Spleen (tissue), 7 donors: ENCODE results near the gene NEDD4L.
"Not testable (repeated sequence)": the region's sequence is repeated elsewhere in the genome, so short reads cannot be mapped to it uniquely, and the experiment has no call there.

ENCODE experiments used
- POLR2AphosphoS5 ChIP-seq, 3 donors: sonication (generic); formaldehyde crosslinking; IDR thresholded peaks; one replicate each; pipeline ENCODE4 v1.5.1; 2017; ENCODE audit warnings: antibody characterized with exemption in 3 of 3
- TF ChIP-seq, protein P1 (sequence below), 11 experiments: fragments of 200-600 bp in 7 of 11; fragments of 450-650 bp in 4 of 11; sonication (generic) in 4 of 11; IDR thresholded peaks in 8 of 11; conservative IDR thresholded peaks in 3 of 11; 1 replicate in 7 of 11; 2 replicates in 4 of 11; pipeline versions ENCODE4 v1.4.0 to v1.8.0; 2016 to 2021; ENCODE audit warnings: antibody characterized with exemption in 11 of 11, inconsistent platforms in 4 of 11, mild to moderate bottlenecking in 1 of 11
- donor health status: DM: no; HTN: no; CAD: no; lungs with moderate emphysema.
- donor health status: DM: no; HTN: no; CAD: no.
- donor health status: DM: no; HTN: no; CAD: no.

DNA sequence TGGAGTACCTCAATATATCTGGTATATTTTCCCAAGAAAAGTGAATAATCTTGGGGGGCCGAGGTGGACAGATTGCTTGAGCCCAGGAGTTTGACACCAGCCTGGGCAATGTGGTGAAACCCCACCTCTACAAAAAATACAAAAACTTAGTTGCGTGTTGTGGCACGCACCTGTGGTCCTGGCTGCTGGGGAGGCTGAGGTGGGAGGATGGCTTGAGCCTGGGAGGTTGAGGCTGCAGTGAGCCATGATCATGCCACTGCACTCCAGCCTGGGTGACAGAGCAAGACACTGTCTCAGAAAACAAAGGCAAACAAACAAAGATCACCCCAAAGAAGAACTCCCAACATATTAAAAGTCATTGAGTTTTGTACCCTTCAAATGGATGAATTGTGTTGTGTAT, 6.9 kb downstream of the NEDD4L start:
- TF ChIP-seq, protein P1, sequence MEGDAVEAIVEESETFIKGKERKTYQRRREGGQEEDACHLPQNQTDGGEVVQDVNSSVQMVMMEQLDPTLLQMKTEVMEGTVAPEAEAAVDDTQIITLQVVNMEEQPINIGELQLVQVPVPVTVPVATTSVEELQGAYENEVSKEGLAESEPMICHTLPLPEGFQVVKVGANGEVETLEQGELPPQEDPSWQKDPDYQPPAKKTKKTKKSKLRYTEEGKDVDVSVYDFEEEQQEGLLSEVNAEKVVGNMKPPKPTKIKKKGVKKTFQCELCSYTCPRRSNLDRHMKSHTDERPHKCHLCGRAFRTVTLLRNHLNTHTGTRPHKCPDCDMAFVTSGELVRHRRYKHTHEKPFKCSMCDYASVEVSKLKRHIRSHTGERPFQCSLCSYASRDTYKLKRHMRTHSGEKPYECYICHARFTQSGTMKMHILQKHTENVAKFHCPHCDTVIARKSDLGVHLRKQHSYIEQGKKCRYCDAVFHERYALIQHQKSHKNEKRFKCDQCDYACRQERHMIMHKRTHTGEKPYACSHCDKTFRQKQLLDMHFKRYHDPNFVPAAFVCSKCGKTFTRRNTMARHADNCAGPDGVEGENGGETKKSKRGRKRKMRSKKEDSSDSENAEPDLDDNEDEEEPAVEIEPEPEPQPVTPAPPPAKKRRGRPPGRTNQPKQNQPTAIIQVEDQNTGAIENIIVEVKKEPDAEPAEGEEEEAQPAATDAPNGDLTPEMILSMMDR (IDR thresholded peaks at IDR 0.05 in 8 of 11, conservative IDR thresholded peaks at IDR 0.05 in 3 of 11): not testable (repeated sequence)
- not testable (repeated sequence) for TF ChIP-seq POLR2AphosphoS5 (IDR thresholded peaks at IDR 0.05)
